Peyer's patch (tissue), 4 donors: Measurements from ENCODE around the gene NRARP.

Experiments used
- CTCF ChIP-seq, 6 experiments: fragments of 450-650 bp in 4 of 6; fragments of 200-600 bp in 2 of 6; sonication (generic) in 1 of 6; IDR thresholded peaks; one replicate each; pipeline ENCODE4 v1.5.1; 2017 to 2019; ENCODE audit warnings: antibody characterized with exemption in 6 of 6, mild to moderate bottlenecking in 3 of 6, moderate library complexity in 1 of 6
- POLR2A ChIP-seq, 2 donors: fragments of 450-650 bp; IDR thresholded peaks; one replicate each; pipeline ENCODE4 v1.5.1; 2017; ENCODE audit warnings: antibody characterized with exemption in 2 of 2, mild to moderate bottlenecking in 2 of 2, moderate library complexity in 2 of 2

GRCh38 chr9:137276473-137277328 lies 25.4 kb downstream of the NRARP start:
- no peak for TF ChIP-seq POLR2A (IDR thresholded peaks at IDR 0.05)
- no peak for TF ChIP-seq CTCF (IDR thresholded peaks at IDR 0.05)
